A673 (cell line): Measurements from ENCODE around the gene STPG1.

ENCODE experiments used
- EZH2 ChIP-seq: fragments of 200-600 bp; sonication (generic); IDR thresholded peaks from 2 replicates; pipeline ENCODE4 v1.6.1; 2017; ENCODE audit warnings: borderline replicate concordance, low read depth, mild to moderate bottlenecking, mixed read lengths, antibody characterized with exemption, low read length; ENCODE audit not compliant: poor library complexity, severe bottlenecking
- TF ChIP-seq, protein P1 (sequence below): fragments of 300-800, 200-600 bp; sonication (generic); conservative IDR thresholded peaks from 2 replicates; pipeline ENCODE4 v1.5.1; 2017; ENCODE audit warnings: low read depth, mild to moderate bottlenecking, antibody characterized with exemption, low read length, moderate library complexity, mixed read lengths

DNA sequence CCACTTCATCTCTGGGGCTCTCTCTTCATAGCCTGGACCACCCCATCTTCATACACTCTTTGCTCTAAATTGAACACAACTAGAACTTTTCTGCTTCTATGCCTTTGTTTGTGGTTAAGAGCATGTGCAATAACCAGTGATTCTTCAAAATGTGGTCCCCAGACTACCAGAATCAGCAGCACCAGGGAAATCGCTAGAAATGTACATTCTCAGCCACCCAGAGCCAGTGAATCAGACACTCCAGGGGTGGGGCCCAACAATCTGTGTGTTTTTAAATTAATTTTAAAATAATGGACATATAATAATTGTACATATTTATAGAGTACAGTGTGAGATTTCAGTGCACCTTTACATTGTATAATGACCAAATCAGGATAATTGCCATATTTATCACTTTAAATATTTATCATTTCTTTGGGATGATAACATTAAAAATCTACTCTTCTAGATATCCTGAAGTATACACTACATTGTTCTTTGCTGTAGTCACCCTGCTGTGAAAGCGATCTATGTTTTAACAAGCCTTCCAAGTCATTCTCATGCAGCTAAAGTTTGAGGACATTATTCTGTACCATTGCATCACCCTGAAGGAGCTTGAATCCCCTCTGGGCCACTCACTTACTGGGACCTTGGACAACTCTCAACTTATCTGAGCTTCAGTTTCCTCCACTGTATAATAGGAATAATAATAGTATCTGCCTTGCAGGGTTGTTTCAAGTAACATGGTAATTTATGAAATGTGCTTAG, 83.6 kb downstream of the STPG1 start:
- TF ChIP-seq, protein P1, sequence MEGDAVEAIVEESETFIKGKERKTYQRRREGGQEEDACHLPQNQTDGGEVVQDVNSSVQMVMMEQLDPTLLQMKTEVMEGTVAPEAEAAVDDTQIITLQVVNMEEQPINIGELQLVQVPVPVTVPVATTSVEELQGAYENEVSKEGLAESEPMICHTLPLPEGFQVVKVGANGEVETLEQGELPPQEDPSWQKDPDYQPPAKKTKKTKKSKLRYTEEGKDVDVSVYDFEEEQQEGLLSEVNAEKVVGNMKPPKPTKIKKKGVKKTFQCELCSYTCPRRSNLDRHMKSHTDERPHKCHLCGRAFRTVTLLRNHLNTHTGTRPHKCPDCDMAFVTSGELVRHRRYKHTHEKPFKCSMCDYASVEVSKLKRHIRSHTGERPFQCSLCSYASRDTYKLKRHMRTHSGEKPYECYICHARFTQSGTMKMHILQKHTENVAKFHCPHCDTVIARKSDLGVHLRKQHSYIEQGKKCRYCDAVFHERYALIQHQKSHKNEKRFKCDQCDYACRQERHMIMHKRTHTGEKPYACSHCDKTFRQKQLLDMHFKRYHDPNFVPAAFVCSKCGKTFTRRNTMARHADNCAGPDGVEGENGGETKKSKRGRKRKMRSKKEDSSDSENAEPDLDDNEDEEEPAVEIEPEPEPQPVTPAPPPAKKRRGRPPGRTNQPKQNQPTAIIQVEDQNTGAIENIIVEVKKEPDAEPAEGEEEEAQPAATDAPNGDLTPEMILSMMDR: no peak
- no peak for TF ChIP-seq EZH2
